ENCODE results near the gene TGM2.

The TGM2 gene

DNA sequence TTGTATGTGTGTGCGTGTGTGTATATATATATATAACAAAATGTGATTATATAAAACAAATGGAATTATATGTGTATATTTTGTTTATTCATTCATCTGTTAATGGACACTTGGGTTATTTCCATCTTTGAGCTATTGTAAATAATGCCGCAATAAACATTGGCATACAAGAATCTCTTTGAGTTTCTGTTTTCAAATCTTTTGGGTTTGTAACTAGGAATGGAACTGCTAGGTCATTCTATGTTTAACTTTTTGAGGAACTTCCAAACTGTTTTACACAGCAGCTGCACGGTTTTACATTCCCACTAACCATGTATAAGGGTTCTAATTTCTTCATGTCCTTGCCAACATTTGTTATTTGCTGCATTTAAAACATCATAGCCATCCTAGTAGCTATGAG lies 39.9 kb upstream of the TGM2 start:
- TF ChIP-seq MYC (IDR thresholded peaks at IDR 0.05; ENCODE audit: low read depth, low read length) (no peak), POLR2A (IDR thresholded peaks at IDR 0.05; ENCODE audit: extremely low read depth, insufficient read length) (no peak)
- TF ChIP-seq, protein P1, sequence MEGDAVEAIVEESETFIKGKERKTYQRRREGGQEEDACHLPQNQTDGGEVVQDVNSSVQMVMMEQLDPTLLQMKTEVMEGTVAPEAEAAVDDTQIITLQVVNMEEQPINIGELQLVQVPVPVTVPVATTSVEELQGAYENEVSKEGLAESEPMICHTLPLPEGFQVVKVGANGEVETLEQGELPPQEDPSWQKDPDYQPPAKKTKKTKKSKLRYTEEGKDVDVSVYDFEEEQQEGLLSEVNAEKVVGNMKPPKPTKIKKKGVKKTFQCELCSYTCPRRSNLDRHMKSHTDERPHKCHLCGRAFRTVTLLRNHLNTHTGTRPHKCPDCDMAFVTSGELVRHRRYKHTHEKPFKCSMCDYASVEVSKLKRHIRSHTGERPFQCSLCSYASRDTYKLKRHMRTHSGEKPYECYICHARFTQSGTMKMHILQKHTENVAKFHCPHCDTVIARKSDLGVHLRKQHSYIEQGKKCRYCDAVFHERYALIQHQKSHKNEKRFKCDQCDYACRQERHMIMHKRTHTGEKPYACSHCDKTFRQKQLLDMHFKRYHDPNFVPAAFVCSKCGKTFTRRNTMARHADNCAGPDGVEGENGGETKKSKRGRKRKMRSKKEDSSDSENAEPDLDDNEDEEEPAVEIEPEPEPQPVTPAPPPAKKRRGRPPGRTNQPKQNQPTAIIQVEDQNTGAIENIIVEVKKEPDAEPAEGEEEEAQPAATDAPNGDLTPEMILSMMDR (IDR thresholded peaks at IDR 0.05; ENCODE audit: low read depth, low read length): no peak
- TF ChIP-seq, protein P2, sequence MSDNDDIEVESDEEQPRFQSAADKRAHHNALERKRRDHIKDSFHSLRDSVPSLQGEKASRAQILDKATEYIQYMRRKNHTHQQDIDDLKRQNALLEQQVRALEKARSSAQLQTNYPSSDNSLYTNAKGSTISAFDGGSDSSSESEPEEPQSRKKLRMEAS (IDR thresholded peaks at IDR 0.05; ENCODE audit: low read depth, low read length): no peak
- no peak overlapping the region for H3K4me3 ChIP-seq (ENCODE audit: low read depth, low read length)
- DNase-seq (ENCODE audit: low read depth): no peak

DNA sequence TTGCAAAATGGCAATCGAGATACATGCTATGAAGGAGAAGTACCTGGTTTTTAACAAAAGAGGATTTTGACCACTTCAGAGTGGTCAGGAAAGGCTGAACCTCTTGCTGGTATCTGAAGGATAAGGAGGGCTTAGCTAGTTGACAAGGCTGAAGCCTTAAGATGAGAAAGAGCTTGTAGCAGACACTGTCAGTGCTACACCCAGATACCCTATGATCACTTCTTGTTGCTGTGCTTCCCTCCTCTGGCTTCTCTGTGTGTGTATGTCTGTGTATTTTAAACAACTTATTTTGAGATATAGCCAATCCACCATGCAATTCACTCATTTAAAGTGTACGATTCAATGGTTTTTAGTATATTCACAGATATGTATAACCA lies 38.9 kb upstream of the TGM2 start:
- no peak overlapping the region for H3K4me3 ChIP-seq (ENCODE audit: low read depth, low read length)
- TF ChIP-seq, protein P2 (IDR thresholded peaks at IDR 0.05; ENCODE audit: low read depth, low read length): no peak
- TF ChIP-seq MYC (IDR thresholded peaks at IDR 0.05; ENCODE audit: low read depth, low read length): no peak
- TF ChIP-seq, protein P1 (IDR thresholded peaks at IDR 0.05; ENCODE audit: low read depth, low read length): no peak
- no peak for TF ChIP-seq POLR2A (IDR thresholded peaks at IDR 0.05; ENCODE audit: extremely low read depth, insufficient read length)
- DNase-seq (ENCODE audit: low read depth): no peak

DNA sequence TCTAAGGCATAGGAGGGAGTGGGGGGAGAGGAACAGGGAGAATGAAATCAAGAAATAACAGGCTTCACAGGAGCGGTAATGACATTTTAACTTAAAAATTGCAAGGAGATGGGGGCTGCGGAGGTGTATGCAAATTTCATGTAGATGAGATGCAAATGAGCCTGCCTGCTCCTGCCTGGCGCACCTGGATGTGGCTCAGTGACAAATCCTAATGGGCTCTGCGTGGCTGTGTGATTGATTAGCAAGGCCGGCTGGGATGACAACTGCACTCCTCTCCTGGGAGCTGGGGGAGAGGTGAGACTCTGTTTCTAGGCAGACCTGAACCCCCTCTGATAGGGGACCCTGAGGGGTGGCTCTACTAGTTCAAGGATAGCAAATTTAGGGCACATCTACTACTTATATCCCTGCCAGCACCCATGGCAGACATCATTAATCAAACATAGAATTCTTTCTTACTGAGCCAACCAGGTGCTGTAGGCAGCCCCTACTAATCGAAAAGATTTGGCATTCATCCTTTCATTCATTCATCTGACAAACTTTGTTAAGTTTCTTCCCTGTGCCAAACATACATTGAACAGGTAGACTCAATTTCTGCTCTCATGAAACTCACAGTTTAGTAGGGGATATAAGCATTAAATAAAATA lies 38.4 kb upstream of the TGM2 start:
- no peak for TF ChIP-seq MYC (IDR thresholded peaks at IDR 0.05; ENCODE audit: low read depth, low read length)
- TF ChIP-seq, protein P1 (IDR thresholded peaks at IDR 0.05; ENCODE audit: low read depth, low read length): no peak
- TF ChIP-seq, protein P2 (IDR thresholded peaks at IDR 0.05; ENCODE audit: low read depth, low read length): no peak
- TF ChIP-seq POLR2A (IDR thresholded peaks at IDR 0.05; ENCODE audit: extremely low read depth, insufficient read length): no peak
- H3K4me3 ChIP-seq (ENCODE audit: low read depth, low read length): no peak overlapping the region
- no peak for DNase-seq (ENCODE audit: low read depth)

DNA sequence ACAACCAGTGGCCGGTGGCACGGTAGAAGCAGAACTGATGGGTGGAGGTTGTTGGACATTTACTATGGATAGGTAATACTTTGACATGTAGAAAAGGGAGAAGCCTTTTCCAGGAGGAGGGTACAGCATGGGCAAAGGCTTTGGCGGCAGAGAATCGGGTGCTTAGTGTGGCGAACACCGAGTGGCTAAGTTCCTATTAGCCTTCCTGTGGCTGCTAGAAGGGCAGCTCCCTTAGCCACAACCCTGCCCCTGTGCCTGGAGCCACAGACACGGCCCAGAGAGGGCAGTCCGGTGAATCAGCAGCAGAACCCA lies 37.9 kb upstream of the TGM2 start:
- H3K4me3 ChIP-seq (ENCODE audit: low read depth, low read length): no peak overlapping the region
- TF ChIP-seq MYC (IDR thresholded peaks at IDR 0.05; ENCODE audit: low read depth, low read length) (no peak), POLR2A (IDR thresholded peaks at IDR 0.05; ENCODE audit: extremely low read depth, insufficient read length) (no peak)
- TF ChIP-seq, protein P2 (IDR thresholded peaks at IDR 0.05; ENCODE audit: low read depth, low read length): no peak
- TF ChIP-seq, protein P1 (IDR thresholded peaks at IDR 0.05; ENCODE audit: low read depth, low read length): no peak
- DNase-seq (ENCODE audit: low read depth): no peak

DNA sequence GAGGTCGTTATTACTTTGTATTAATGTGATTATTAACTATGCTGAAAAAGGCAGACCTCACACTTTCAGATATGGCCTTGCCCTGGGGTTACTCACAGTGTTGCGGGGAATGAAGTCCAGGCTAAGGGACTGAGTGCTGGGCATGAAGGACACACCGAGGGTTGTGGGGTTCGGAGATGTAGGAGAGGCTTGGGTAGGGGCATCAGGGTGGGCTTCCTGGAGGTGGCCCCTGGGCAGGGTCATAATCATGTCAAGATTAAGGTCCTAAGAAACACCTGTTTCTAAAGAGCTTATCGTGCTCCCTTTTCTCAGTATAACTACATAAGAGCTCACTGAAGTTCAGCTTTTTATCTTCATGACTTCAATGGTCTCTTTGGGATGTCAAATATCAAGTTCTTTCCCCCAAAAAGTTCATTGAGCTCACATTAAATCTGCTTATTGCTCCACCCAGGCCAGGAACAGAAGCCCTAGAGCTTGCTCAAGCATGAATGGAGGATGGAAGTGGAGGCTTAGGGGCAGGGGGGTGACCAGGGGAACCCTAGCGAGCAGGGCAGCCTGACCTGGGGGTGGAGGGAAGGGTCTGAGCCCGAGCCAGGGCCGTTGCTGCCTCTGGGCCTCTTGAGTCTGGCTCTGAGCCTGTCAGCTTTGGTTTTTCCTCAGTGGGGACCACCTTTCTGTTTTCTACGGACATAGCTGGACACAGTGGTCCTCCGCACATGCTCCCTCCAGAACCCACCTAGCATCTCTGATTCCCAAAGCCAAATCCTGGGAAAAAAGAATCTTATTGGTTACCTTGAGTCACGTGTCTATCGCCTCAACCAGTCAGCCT lies 37.3 kb upstream of the TGM2 start:
- no peak overlapping the region for H3K4me3 ChIP-seq (ENCODE audit: low read depth, low read length)
- no peak for DNase-seq (ENCODE audit: low read depth)
- TF ChIP-seq, protein P2 (IDR thresholded peaks at IDR 0.05; ENCODE audit: low read depth, low read length): no peak
- TF ChIP-seq MYC (IDR thresholded peaks at IDR 0.05; ENCODE audit: low read depth, low read length) (no peak), POLR2A (IDR thresholded peaks at IDR 0.05; ENCODE audit: extremely low read depth, insufficient read length) (no peak)
- TF ChIP-seq, protein P1 (IDR thresholded peaks at IDR 0.05; ENCODE audit: low read depth, low read length): no peak

Data from NB4 (cell line).